ENCODE results near the gene MMP24OS. TPM values are rescaled to one million over a fixed set of nuclear protein-coding genes. Genes with fewer than 3 reads are reported as not detected.

The MMP24OS gene
- total RNA-seq, 1 donor from 2014 or later, result 45.4 TPM

GRCh38 chr20:35303735-35304491, 26.0 kb upstream of the MMP24OS start:
- Histone ChIP-seq H3K27me3 (ENCODE audit: low read depth) (no peaks in the 10 kb centered on the region), H3K36me3 (peaks cover 9% of the 10 kb centered on the region), H3K27ac (replicated peaks) (no peak overlapping the region), H3K4me1 (peaks cover 29% of the 10 kb centered on the region), H3K4me3 (no peak overlapping the region), H3K9me3 (replicated peaks) (no peaks in the 10 kb centered on the region)
- DNase-seq, result peak; percentile 71
- intact Hi-C loops (cut with micrococcal nuclease), result loop anchor here (10.0 kb wide), 1 partner anchor 141 kb away; no protein-coding TSS in a partner anchor
- TF ChIP-seq CTCF (IDR thresholded peaks at IDR 0.05; ENCODE audit: borderline replicate concordance), result peak; percentile 93

- TF ChIP-seq CTCF (IDR thresholded peaks at IDR 0.05; ENCODE audit: borderline replicate concordance), result no peak
- Histone ChIP-seq H3K4me1 (peaks cover 23% of the 10 kb centered on the region), H3K27me3 (ENCODE audit: low read depth) (no peaks in the 10 kb centered on the region)
Observed at GRCh38 chr20:35303382-35303734, 25.4 kb upstream of the MMP24OS start.

GRCh38 chr20:35302421-35303335, 24.8 kb upstream of the MMP24OS start:
- Histone ChIP-seq H3K4me3 (no peak overlapping the region), H3K27me3 (ENCODE audit: low read depth) (no peaks in the 10 kb centered on the region), H3K4me1 (peaks cover 17% of the 10 kb centered on the region), H3K27ac (replicated peaks) (no peak overlapping the region), H3K9me3 (replicated peaks) (no peaks in the 10 kb centered on the region), H3K36me3 (peaks cover 9% of the 10 kb centered on the region)
- intact Hi-C loops (cut with micrococcal nuclease), result loop anchor here (10.0 kb wide), 1 partner anchor 142 kb away; no protein-coding TSS in a partner anchor
- no peak for TF ChIP-seq CTCF (IDR thresholded peaks at IDR 0.05; ENCODE audit: borderline replicate concordance)
- no peak for DNase-seq

More at GRCh38 chr20:35303382-35303734, 25.4 kb upstream of the MMP24OS start:
- no peak overlapping the region for H3K27ac ChIP-seq (replicated peaks)
- DNase-seq, result no peak
- intact Hi-C loops (cut with micrococcal nuclease), result loop anchor here (10.0 kb wide), 1 partner anchor 141 kb away; no protein-coding TSS in a partner anchor
- no peak overlapping the region for H3K4me3 ChIP-seq
- H3K36me3 ChIP-seq, result peaks cover 9% of the 10 kb centered on the region
- H3K9me3 ChIP-seq (replicated peaks), result no peaks in the 10 kb centered on the region

- peaks cover 9% of the 10 kb centered on the region for H3K36me3 ChIP-seq
- H3K4me3 ChIP-seq, result no peak overlapping the region
- intact Hi-C loops (cut with micrococcal nuclease), result loop anchor here (10.0 kb wide), 1 partner anchor 143 kb away; no protein-coding TSS in a partner anchor
- H3K9me3 ChIP-seq (replicated peaks), result no peaks in the 10 kb centered on the region
- H3K4me1 ChIP-seq, result peaks cover 4% of the 10 kb centered on the region
- no peak overlapping the region for H3K27ac ChIP-seq (replicated peaks)
- H3K27me3 ChIP-seq (ENCODE audit: low read depth), result peaks cover 8% of the 10 kb centered on the region
- TF ChIP-seq CTCF (IDR thresholded peaks at IDR 0.05; ENCODE audit: borderline replicate concordance), result no peak
- no peak for DNase-seq
Observed at GRCh38 chr20:35301426-35301825, 23.5 kb upstream of the MMP24OS start.

GRCh38 chr20:35300469-35301262, 22.7 kb upstream of the MMP24OS start:
- TF ChIP-seq CTCF (IDR thresholded peaks at IDR 0.05; ENCODE audit: borderline replicate concordance), result no peak
- DNase-seq, result no peak

More at GRCh38 chr20:35300469-35301262, 22.7 kb upstream of the MMP24OS start:
- Histone ChIP-seq H3K4me3 (no peak overlapping the region), H3K36me3 (peaks cover under 1% of the 10 kb centered on the region), H3K9me3 (replicated peaks) (no peaks in the 10 kb centered on the region), H3K4me1 (peaks cover 10% of the 10 kb centered on the region), H3K27ac (replicated peaks) (no peak overlapping the region), H3K27me3 (ENCODE audit: low read depth) (peaks cover 13% of the 10 kb centered on the region)
- intact Hi-C loops (cut with micrococcal nuclease), result loop anchor here (10.0 kb wide), 1 partner anchor 144 kb away; no protein-coding TSS in a partner anchor

Measured in left ventricle myocardium inferior (tissue), 1 donor.